Measurements from ENCODE around the gene CTBS.
A peak's percentile ranks its signal among the peaks of the same experiment; 100 is the strongest.
"Not testable (repeated sequence)": the region's sequence is repeated elsewhere in the genome, so short reads cannot be mapped to it uniquely, and the experiment has no call there.

Gene CTBS, protein sequence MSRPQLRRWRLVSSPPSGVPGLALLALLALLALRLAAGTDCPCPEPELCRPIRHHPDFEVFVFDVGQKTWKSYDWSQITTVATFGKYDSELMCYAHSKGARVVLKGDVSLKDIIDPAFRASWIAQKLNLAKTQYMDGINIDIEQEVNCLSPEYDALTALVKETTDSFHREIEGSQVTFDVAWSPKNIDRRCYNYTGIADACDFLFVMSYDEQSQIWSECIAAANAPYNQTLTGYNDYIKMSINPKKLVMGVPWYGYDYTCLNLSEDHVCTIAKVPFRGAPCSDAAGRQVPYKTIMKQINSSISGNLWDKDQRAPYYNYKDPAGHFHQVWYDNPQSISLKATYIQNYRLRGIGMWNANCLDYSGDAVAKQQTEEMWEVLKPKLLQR

DNA sequence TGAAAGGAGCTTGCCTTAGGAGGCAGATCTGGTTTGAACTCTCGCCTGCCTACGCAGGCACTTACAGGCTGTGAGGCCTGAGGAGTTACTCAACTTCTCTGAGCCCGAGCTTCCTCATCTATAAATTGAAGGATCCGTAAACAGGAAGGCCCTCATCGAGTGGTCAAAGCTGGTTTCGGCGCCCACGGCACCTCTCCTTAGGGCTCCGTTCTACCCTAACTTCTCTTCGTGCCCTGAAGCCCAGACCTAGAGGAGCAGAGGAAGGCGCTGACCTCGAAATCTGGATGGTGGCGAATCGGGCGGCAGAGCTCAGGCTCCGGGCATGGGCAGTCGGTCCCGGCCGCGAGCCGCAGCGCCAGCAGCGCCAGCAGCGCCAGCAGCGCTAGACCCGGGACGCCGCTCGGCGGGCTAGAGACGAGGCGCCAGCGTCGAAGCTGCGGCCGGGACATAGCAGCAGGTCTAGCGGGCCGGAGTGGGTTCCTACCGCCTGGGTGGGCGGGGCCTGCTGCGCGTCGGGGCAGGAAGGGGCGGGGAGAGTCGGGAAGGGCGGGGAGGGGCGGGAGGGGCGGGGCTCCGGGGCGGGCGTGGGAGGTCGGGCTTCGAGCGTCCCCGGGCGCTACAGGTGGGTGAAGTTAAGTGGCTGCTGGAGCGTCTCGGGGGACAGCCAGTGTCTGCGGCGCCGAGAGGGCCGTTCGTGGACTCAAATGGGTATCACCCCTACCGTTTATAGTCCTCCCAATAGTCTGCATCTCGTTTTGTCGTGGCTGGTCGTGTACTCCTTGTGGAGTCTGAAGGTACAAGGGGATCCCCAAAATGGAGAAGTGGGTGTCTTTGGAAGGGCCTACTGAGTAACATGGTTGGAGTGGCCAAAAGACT, at the start of gene CTBS:
Gene CTBS, minus strand, starts transcription at position 474 of the 876 bp plus-strand sequence. Its CDS starts 25 bp downstream, at position 449.
- DNase-seq (ENCODE audit: low read depth), result peak; percentile 77

DNA sequence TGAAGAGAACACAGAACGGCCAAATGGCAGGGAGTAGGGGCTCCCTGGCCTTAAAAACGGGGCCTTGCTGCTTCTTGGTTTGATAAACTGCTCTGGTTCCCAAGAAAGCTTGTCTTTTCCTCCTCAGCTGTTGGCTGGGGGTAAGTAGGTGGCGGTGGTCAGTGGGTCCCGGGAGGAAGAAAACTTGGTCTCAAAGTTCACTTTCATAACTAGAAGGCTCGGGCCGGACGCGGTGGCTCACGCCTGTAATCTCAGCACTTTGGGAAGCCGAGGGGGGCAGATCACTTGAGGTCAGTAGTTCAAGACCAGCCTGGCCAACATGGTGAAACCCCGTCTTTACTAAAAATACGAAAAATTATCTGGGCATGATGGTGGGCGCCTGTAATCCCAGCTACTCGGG, 47.3 kb upstream of the CTBS start:
- no peak for DNase-seq (ENCODE audit: low read depth)

DNA sequence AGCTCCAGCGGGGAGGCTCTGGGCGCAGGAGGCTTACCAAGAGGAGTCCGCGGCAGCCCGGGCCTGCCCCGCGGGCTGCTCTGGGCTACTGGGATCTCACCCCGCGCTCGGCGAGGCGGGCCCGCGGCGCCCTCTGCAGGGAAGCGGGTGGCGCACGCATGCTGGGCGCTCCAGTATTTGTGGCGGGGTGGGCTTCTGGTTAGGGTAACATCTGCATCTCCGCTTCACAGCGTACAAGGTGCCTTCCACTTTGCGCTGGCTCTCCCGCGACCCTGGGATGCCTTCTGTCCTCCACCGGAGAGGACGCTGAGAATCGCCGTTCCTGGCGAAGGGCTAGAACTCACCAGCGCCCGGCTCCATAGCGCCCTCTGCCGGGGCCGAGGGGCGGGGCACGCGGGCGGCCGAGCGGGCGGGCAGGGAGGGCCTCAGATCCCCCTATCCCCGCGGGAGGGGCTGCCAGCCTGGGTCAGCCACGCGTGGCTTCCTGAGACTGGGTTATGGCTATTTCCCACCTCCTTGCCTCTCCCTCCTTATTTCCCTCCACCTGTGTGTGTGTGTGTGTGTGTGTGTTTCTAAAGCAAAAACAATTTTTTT, 46.6 kb upstream of the CTBS start:
- peak; percentile 44 for DNase-seq (ENCODE audit: low read depth)

DNA sequence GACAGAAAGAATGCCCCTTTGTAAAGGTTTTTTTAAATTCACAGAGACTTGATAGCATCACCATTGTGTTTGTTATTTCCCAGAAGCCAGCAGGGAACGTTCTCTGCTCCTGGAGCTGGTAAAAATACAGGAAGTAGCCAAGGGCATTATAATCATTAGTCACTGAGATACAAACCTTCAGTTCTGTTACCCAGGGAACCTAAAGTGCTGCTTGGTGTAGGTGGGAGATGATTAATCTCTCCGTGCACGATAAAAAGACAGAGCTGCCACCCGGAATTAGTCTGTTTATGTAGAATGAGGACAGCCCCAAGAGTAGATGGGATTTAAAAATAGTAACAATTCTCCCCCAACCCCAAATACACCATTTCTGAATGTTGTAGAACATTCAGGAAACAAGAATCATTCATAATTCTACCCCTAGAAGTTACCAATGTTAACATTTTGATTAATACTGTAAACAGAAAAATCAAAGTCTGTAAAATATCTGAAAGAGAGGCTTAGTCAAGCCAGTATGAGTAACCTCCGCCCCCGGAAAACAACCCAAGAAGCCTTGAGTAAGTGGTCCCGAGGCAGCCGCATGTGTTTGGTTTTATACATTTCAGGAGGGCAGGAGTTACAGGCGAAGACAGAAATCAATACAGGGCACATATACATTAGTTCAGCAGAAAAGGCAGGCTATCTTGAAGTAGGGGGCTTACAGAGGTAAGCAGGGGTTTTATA, 45.3 kb upstream of the CTBS start:
- no peak for DNase-seq (ENCODE audit: low read depth)

DNA sequence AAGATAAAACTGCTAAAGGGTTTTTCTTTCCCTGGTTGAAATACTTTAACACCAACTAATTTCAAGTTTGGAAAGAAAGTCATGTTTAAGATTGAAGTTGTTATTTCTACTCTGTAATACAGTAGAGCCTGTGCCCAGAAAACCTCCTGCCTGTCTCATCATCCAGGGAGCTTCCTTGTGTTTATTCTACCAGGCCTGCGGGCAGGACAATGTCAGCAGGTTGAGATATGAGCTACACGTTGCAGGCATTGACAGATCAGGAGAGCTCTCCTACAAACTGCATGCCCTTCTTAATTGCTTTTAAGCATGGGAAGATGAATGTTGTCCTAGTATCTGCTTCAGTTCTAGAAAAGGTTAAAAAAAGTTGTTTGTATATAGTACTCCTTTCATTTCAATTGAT, 43.1 kb upstream of the CTBS start:
- DNase-seq (ENCODE audit: low read depth), result no peak

DNA sequence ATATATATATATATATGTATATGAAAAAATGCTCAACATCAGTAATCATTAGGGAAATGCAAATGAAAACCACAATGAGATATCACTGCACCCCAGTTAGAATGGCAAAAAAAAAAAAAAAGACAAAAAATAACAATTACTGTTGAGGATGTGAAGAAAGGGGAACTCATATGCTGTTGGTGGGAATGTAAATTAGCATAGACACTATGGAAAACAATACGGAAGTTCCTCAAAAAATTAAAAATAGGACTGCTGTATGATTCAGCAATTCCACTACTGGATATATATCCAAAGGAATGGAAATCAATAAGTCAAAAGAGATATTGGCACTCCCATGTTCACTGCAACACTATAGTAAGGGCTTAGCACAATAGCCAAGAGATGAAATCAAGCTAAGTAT, 41.5 kb upstream of the CTBS start:
- DNase-seq (ENCODE audit: low read depth), result no peak

DNA sequence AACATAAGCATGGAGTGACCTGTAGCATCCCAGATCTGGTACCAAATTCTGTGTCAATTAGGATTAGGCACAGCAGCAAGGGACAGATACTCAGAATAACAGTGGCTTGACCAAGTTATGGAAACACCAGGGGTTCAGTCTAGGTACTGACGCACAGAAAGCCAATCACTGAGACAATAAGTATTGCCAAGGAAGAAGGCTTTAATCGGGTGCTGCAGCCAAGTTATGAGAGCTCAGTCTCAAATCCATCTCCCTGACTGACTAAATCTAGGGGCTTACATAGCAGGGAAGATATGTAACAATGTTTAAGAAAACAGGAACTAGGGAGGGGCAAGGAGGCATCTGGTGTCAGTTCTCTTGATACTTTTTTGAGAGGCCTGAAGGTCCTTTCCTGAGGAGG, 39.6 kb upstream of the CTBS start:
- no peak for DNase-seq (ENCODE audit: low read depth)

DNA sequence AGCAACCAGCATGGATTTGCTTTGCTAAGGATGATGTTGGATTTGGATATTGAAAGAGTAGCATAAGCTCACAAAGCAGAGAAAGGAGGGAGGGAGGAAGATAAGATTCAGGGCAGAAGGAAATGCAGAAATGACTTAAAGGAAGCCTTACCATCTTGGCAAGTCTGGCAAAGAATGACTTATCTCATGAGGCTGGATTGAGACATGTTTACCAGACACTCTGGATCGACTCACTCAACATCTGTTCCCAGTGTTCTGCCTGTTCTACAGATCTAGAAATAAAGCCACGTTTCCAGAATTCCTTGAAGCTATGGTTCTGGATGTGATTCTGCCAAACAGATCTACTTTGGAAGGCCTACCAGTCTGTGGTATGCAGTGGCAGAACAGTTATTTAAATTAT, 38.8 kb upstream of the CTBS start:
- DNase-seq (ENCODE audit: low read depth), result no peak

DNA sequence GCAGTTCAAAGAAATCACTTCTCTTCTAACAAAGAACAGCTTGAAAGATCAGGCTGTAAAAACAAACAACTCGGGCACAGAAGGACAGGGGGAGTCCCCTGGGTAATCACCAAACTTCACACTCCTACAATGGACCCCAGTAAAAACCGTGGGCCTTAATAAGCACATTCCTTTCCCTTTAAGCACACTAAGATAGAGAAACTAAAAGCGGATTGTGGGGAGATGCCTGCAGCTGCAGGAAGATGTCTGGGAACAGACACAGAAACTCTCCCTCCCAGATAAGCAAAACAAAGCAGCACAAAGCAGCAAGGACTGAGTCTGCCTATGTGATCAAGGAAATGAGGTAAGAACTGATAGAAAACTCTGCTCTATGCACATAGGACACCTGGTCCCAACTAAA, 37.6 kb upstream of the CTBS start:
- no peak for DNase-seq (ENCODE audit: low read depth)

DNA sequence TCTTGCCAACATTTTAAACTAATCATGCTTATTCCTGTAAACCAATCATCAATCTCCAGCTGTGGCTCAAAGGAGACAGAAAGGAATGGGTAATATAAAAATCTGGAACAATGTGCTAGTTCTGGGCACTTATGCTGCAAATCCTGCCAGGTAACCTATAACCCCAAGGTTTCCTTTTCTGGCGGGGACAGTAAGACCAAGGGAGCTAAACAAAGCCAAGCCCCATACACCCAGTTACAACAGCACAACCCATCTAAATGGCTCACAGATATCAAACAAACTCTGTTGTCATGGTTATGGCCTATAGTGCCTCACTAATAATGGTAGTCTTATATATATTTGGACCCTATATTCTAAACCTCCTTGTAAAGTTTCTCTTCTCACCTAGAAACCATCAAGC, 36.9 kb upstream of the CTBS start:
- DNase-seq (ENCODE audit: low read depth), result no peak

DNA sequence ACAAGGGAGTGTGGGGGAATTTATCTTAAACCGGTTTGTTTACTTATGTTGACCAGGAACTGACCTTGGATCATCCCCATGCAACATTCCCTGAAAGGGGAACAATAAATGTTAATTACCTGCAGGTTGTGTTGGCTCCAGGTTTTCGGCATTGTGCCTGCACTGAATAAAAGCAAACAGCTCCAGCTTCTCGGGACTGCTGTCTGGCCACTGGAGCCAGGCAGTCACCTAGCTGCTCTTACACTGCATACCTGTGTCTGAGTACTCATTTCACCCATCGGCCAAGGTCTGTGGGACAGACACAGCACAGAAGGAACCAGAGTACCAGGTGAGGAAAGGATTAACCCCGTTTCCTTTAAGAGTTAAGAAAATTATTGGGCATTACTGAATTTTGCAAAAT, 32.7 kb upstream of the CTBS start:
- DNase-seq (ENCODE audit: low read depth), result no peak

DNA sequence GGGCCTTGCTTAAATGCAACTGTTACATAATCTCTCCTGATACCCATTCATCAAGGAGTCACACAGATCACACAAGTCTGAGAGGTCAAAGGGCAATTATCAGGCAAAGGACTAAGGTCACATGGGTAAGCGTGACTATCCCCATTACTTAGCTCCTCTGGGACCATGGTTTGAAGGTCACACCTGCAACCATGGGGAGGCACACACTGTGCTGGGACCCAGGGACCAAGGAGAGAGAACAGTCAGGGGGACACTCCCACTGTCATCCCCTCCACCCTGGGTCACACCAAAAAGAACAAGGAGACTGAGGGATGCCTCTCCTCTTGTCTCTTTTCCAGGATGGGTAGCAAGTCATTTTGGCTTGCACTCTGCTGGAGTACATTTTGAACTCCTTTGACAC, 30.9 kb upstream of the CTBS start:
- DNase-seq (ENCODE audit: low read depth), result no peak

DNA sequence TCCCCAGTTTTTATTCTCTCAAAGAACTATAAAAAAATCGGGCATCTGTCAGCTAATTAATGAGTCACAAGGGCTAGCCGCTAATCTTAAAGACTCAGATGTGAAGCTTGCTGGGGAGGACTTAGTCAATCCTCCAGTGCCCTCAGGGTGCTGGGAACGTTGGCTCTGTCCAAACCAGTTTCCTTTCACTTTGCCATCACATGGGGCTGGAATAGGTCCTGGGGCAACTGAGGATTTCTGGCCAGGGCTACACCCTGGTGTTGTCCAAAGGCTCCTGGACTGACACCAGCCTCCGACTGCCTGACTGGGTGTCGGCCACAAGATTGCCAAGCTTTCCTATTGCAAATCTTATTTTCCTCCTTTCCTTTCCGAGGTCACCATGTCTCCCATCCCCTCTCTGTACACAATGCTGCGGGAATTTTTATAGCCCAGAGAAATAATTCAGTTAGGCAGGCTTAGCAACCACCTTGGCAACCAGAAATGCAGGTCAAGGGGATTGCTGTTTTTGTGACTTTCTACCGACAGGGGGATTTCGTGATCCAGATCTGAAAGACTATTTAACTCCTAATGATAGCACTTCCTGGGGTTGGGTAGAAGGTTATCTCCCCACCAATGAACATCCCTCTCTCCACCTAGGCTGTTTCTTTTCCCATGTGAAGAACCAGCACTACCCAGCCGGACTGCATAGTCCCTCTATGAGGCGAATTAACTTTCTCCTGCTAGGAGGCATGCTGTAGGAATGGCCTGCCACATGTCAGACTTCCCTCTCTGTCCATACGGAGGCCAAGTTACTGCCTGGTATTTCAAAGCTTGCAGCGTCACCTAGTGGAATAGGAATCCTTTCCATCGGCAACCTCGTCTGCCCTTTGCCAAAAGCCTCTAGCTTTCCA, 29.9 kb upstream of the CTBS start:
- no peak for DNase-seq (ENCODE audit: low read depth)

DNA sequence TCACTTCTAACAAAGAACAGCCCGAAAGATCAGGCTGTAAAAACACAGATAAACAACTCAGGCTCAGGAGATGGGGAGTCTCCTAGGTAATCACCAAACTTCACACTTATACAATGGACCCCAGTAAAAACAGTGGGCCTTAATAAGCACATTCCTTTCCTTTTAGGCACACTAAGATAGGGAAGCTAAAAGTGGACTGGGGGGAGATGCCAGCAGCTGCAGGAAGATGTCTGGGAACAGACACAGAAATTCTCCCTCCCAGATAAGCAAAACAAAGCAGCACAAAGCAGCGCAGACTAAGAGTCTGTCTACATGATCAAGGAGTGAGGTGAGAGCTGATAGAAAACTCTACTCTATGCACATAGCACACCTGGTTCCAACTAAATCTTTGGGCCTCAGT, 29.0 kb upstream of the CTBS start:
- DNase-seq (ENCODE audit: low read depth), result no peak

DNA sequence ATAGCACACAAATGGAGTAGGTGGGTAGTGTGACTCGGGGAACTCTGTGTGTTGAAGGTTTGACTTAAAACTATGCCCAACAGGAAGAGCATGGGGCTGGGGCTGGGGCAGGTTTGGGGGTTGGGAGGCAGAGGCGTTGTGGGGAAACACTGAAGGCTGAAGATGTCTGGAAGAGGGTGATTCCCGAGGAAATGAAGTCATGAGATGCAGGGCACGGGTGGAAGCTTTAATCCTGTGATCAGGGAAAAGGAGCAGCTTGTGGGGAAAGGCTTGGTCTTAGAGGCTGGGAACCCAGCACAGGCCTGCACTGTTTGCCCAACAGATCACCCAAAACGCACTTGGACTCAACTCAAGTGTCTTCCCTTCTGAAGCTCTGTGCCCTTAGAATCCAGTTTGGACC, 26.6 kb upstream of the CTBS start:
- no peak for DNase-seq (ENCODE audit: low read depth)

DNA sequence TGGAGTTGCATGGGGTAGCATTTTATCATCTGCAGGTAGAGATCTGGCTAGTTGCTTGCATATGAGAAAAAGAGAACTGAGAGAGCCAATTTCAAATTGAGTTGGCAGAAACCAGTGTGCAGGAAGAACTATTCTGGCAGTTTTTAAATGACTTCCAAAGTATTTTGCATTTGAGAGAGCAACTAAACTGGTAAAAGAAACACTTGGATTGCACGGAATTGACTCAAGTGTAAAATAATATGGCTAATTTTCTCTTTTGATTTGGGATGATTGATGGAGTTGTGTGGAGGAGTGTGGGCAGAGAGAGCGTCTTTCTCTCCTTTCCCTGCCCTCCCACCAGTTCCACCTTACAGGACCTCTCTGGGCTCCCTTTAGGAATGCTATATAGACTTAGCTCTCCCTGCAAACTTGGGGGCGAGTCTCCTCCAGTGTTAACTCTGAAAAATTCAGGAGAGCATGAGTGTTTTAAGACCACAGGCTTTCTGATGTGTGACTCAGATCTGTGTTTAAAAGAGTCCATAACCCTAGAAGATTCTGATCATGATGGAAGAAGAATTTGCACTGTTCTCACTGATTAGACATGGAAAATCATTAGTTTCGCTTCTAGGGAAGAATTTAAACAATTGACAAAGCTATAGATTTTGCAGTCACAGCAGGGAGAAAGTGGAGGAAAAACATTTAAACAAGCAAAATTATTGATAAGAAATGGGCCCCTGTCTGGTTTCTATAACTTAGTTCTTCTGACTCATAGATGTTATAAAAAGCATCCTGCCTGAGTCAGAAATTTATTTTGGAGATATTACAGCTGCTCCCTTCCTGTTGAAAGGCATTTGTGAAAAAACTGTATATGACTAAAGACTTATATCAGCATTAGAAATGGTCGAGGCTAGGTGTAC, 24.9 kb upstream of the CTBS start:
- DNase-seq (ENCODE audit: low read depth), result no peak

DNA sequence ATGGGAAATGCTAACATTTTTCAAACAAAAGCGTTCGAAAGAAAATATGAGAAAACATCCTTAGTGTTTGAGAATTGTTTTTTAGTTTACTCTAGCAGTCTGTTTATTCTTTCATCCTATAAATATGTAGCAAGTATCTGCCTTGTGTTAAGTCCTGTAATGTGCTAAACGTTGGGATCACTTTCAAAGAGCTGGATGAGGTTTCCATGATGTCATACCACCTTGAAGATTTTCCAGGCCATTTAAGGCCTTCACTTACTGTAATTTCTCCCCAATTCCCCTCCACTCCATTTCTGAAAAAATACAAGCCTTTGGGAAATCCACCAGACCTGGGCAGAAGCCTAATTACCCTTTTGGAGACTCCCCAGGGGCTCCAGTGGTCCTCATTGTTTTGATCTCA, 24.2 kb upstream of the CTBS start:
- no peak for DNase-seq (ENCODE audit: low read depth)

DNA sequence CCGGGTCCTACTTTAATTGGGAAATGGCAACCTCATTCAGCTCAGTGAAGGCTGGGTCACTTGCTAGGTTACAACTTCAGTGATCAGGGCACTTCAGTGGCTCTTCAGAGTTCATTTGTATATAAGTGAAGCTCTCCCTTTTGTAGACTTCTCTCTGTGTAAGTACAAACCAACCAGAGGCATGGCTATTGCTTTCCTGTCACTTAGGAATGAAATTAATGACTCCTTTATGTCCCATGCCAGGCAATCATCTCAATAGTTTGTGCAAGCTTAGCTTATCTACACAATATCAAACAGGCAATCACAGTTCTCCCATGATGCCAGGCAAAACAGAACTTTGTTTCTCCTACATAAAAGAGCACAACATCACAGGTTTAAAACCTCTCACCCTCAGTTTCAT, 22.8 kb upstream of the CTBS start:
- no peak for DNase-seq (ENCODE audit: low read depth)

DNA sequence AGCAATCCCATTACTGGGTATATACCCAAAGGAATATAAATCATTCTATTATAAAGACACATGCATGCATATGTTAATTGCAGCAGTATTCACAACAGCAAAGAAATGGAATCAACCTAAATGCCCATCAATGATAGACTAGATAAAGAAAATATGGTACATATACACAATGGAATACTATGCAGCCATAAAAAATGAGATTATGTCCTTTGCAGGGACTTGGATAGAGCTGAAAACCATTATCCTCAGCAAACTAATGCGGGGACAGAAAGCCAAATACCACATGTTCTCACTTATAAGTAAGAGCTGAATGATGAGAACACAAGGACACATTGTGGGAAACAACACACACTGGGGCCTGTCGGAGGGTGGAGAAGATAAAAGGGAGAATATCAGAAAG, 20.7 kb upstream of the CTBS start:
- not testable (repeated sequence) for DNase-seq (ENCODE audit: low read depth)

DNA sequence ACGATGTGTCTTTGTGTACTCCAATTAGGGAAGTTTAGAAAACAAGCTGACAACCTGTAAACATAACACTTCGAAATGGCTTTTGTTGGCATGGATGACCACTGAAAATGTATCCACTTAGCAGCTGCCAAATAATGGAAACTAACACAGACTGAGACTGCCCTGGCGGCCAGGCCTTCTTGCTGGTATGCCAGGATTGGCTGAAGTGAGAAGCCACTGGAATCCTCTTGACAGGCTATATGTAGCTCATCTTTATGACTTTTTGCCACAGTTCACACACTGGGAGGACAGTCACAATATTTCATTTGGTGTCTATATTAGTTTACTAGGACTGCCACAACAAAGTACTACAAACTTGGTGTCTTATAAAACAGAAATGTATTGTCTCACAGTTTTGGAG, 12.9 kb upstream of the CTBS start:
- no peak for DNase-seq (ENCODE audit: low read depth)
